ENCODE results near the gene HGFAC.
"Not testable (repeated sequence)": the region's sequence is repeated elsewhere in the genome, so short reads cannot be mapped to it uniquely, and the experiment has no call there.

HGFAC gene

GRCh38 chr4:3405176-3405575, 36.6 kb upstream of the HGFAC start:
- no peak overlapping the region for H3K4me3 ChIP-seq (ENCODE audit: low read depth in 1 of 2, low read length in 2 of 2)
- no peak overlapping the region for H3K9ac ChIP-seq (ENCODE audit: low read length)
- H3K9me3 ChIP-seq (ENCODE audit: low read length): no peaks in the 10 kb centered on the region
- H3K27me3 ChIP-seq (ENCODE audit: control insufficient read depth in 1 of 2, insufficient read depth in 2 of 2, low read length in 2 of 2): no peaks in the 10 kb centered on the region
- H3K36me3 ChIP-seq (ENCODE audit: insufficient read depth, low read length): no peaks in the 10 kb centered on the region
- no peak overlapping the region for H3K27ac ChIP-seq (ENCODE audit: low read depth, low read length)
- no peaks in the 10 kb centered on the region for H3K4me1 ChIP-seq (ENCODE audit: insufficient read depth, low read length)

DNA sequence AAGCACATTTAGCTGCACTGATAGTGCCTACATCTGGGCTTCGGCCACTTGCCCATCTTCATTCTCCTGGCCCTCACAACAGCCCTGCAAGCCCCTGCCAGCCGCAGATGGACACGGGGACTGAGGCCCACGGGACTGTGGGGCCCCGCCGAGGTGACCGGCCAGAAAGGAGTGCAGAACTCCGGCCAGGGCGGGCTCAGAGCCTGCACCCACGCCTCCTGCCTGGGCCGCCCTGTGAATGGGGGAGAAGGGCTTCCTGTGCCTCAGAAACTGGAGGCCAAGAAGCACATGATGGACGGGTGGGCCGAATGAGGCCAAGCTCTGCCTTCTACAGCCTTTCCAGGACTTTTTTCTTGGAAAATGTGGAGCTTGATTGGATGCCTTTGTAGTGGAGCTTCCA, 35.7 kb upstream of the HGFAC start:
- no peaks in the 10 kb centered on the region for H3K4me1 ChIP-seq (ENCODE audit: insufficient read depth, low read length)
- no peaks in the 10 kb centered on the region for H3K36me3 ChIP-seq (ENCODE audit: insufficient read depth, low read length)
- no peak overlapping the region for H3K27ac ChIP-seq (ENCODE audit: low read depth, low read length)

GRCh38 chr4:3406431-3406830, 35.3 kb upstream of the HGFAC start:
- Histone ChIP-seq H3K9me3 (ENCODE audit: low read length) (no peaks in the 10 kb centered on the region), H3K9ac (ENCODE audit: low read length) (no peak overlapping the region), H3K4me3 (ENCODE audit: low read depth in 1 of 2, low read length in 2 of 2) (no peak overlapping the region), H3K27me3 (ENCODE audit: control insufficient read depth in 1 of 2, insufficient read depth in 2 of 2, low read length in 2 of 2) (no peaks in the 10 kb centered on the region), H3K27ac (ENCODE audit: low read depth, low read length) (no peak overlapping the region), H3K4me1 (ENCODE audit: insufficient read depth, low read length) (no peaks in the 10 kb centered on the region), H3K36me3 (ENCODE audit: insufficient read depth, low read length) (no peaks in the 10 kb centered on the region)

More for the DNA sequence above, 35.7 kb upstream of the HGFAC start:
- Histone ChIP-seq H3K27me3 (ENCODE audit: control insufficient read depth in 1 of 2, insufficient read depth in 2 of 2, low read length in 2 of 2) (no peaks in the 10 kb centered on the region), H3K9ac (ENCODE audit: low read length) (no peak overlapping the region), H3K9me3 (ENCODE audit: low read length) (no peaks in the 10 kb centered on the region), H3K4me3 (ENCODE audit: low read depth in 1 of 2, low read length in 2 of 2) (no peak overlapping the region)

DNA sequence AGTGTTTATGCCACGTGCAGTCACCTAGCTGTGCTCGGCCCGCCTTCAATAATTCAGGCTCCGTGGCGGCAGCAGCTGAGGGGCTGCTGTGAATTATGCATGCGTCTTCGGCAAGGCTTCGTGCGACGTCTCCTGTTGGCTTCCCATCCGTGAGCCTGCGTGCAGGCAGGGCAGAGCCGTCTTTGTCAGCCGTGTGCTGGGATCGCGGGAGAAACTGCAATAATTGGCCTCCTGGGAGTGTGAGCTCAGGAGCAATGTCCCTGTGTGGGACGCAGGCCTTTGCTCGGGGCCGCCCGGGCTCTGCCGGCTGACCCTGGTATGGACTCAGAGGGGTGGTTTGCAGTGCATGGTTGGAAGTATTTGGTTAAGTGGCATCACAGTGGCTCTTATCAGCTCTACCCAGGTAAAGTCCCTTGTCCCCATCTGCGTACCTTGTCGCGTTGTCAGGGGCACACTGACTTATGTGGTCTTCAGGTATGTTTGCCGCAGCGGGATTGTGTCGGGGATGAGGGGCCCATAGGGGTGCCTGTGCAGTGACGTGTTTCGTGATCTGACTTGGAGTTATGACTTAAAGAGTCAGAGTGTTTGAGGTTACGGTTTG, 34.5 kb upstream of the HGFAC start:
- Histone ChIP-seq H3K9ac (ENCODE audit: low read length) (no peak overlapping the region), H3K9me3 (ENCODE audit: low read length) (no peaks in the 10 kb centered on the region), H3K27me3 (ENCODE audit: control insufficient read depth in 1 of 2, insufficient read depth in 2 of 2, low read length in 2 of 2) (no peaks in the 10 kb centered on the region), H3K4me1 (ENCODE audit: insufficient read depth, low read length) (no peaks in the 10 kb centered on the region), H3K27ac (ENCODE audit: low read depth, low read length) (no peak overlapping the region), H3K4me3 (ENCODE audit: low read depth in 1 of 2, low read length in 2 of 2) (no peak overlapping the region), H3K36me3 (ENCODE audit: insufficient read depth, low read length) (no peaks in the 10 kb centered on the region)

- no peak overlapping the region for H3K9ac ChIP-seq (ENCODE audit: low read length)
These were observed 33.6 kb upstream of the HGFAC start for GRCh38 chr4:3407930-3408792.

GRCh38 chr4:3408793-3409330, 32.9 kb upstream of the HGFAC start:
- no peak overlapping the region for H3K9ac ChIP-seq (ENCODE audit: low read length)
- no peaks in the 10 kb centered on the region for H3K27me3 ChIP-seq (ENCODE audit: control insufficient read depth in 1 of 2, insufficient read depth in 2 of 2, low read length in 2 of 2)

More at GRCh38 chr4:3407930-3408792, 33.6 kb upstream of the HGFAC start:
- no peaks in the 10 kb centered on the region for H3K36me3 ChIP-seq (ENCODE audit: insufficient read depth, low read length)
- no peaks in the 10 kb centered on the region for H3K27me3 ChIP-seq (ENCODE audit: control insufficient read depth in 1 of 2, insufficient read depth in 2 of 2, low read length in 2 of 2)
- H3K9me3 ChIP-seq (ENCODE audit: low read length): no peaks in the 10 kb centered on the region
- no peak overlapping the region for H3K4me3 ChIP-seq (ENCODE audit: low read depth in 1 of 2, low read length in 2 of 2)
- no peaks in the 10 kb centered on the region for H3K4me1 ChIP-seq (ENCODE audit: insufficient read depth, low read length)
- no peak overlapping the region for H3K27ac ChIP-seq (ENCODE audit: low read depth, low read length)

DNA sequence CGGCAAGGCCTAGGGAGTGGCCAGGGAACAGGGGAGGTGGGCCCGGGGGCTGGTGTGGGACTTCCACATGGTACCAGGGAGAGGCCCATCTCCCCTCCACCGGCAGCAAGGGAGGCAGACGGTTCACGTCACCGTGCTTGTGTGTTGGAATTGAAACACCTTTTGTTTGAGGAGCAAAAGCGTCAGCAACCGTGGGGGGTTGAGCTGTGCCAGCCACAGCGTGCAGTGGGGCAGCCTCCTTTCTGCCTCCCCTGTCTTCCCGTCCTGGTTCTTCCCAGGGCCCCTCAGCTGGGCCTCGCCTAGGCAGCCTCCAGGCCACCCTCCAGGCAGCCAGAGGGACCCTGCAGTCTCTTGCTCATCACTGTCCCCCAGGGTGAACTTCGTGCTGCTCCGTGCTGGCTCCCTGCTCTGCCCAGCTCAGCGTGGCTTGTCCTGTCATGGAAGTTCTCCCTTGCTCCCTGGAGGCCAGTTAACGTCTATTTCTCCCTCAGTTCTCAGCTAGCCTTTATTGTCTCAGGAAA, 32.1 kb upstream of the HGFAC start:
- Histone ChIP-seq H3K4me3 (ENCODE audit: low read depth in 1 of 2, low read length in 2 of 2) (no peak overlapping the region), H3K27me3 (ENCODE audit: control insufficient read depth in 1 of 2, insufficient read depth in 2 of 2, low read length in 2 of 2) (no peaks in the 10 kb centered on the region), H3K4me1 (ENCODE audit: insufficient read depth, low read length) (no peaks in the 10 kb centered on the region), H3K36me3 (ENCODE audit: insufficient read depth, low read length) (no peaks in the 10 kb centered on the region), H3K9me3 (ENCODE audit: low read length) (no peaks in the 10 kb centered on the region), H3K27ac (ENCODE audit: low read depth, low read length) (no peak overlapping the region), H3K9ac (ENCODE audit: low read length) (no peak overlapping the region)

More at GRCh38 chr4:3408793-3409330, 32.9 kb upstream of the HGFAC start:
- H3K4me3 ChIP-seq (ENCODE audit: low read depth in 1 of 2, low read length in 2 of 2): no peak overlapping the region
- H3K4me1 ChIP-seq (ENCODE audit: insufficient read depth, low read length): no peaks in the 10 kb centered on the region
- no peak overlapping the region for H3K27ac ChIP-seq (ENCODE audit: low read depth, low read length)
- H3K9me3 ChIP-seq (ENCODE audit: low read length): no peaks in the 10 kb centered on the region
- H3K36me3 ChIP-seq (ENCODE audit: insufficient read depth, low read length): no peaks in the 10 kb centered on the region

DNA sequence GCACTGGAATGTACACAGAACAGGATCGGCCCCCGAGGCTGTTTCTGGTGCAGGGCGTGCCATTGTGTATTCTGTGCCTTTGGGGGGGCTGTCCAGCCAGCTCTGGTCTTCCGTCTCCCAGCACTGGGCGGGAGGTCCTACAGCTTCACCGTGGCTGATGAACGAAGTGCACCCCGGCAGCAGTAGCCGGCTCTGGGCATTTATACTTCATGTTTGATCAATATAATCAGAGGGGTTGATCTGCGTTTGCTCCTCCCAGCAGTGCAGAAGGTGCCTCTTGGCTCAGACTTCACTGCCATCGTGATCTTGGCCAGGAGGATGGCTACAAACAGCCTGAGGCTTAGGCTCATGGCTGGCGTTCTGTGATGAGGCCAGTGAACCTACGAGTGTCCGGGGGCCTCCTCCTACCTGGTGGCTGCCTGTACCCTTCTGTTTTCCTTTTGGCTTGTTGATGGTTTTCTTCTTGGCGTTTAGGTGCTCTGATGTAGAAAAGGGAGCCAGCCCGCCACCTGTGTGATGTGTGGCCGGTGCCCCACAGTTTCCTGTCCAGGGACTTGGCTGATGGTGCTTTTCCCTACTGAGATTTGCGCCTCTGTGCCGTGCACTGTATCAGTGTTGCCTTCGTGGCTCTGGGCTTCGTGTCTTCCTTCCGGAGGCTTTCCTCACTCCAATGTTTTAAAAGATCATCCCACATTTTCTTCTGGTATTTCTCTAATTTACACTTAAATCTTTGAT, 31.2 kb upstream of the HGFAC start:
- Histone ChIP-seq H3K27ac (ENCODE audit: low read depth, low read length) (no peak overlapping the region), H3K9ac (ENCODE audit: low read length) (no peak overlapping the region), H3K27me3 (ENCODE audit: control insufficient read depth in 1 of 2, insufficient read depth in 2 of 2, low read length in 2 of 2) (no peaks in the 10 kb centered on the region), H3K4me1 (ENCODE audit: insufficient read depth, low read length) (no peaks in the 10 kb centered on the region), H3K36me3 (ENCODE audit: insufficient read depth, low read length) (no peaks in the 10 kb centered on the region), H3K9me3 (ENCODE audit: low read length) (no peaks in the 10 kb centered on the region), H3K4me3 (ENCODE audit: low read depth in 1 of 2, low read length in 2 of 2) (no peak overlapping the region)

DNA sequence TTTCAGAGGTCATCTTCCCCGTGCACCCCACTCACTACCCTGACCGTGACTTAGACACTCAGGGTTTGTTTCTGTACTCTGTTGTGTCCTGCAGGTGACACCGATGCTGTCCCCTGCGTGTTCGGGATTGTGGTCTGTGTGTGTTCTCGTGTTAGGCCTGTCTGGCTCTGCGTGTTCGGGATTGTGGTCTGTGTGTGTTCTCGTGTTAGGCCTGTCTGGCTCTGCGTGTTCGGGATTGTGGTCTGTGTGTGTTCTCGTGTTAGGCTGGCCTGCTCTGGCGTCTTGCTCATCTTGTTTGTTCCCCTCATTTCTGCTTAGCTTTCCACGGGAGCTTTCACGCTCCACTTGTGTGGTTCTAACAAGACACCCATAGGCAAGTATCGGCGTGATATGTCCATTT, 30.6 kb upstream of the HGFAC start:
- not testable (repeated sequence) for H3K36me3 ChIP-seq (ENCODE audit: insufficient read depth, low read length); H3K4me1 ChIP-seq (ENCODE audit: insufficient read depth, low read length); H3K4me3 ChIP-seq (ENCODE audit: low read depth in 1 of 2, low read length in 2 of 2); H3K9me3 ChIP-seq (ENCODE audit: low read length); H3K27ac ChIP-seq (ENCODE audit: low read depth, low read length); H3K27me3 ChIP-seq (ENCODE audit: control insufficient read depth in 1 of 2, insufficient read depth in 2 of 2, low read length in 2 of 2); H3K9ac ChIP-seq (ENCODE audit: low read length)

- Histone ChIP-seq H3K9ac (ENCODE audit: low read length) (no peak overlapping the region), H3K36me3 (ENCODE audit: insufficient read depth, low read length) (peaks cover 2% of the 10 kb centered on the region), H3K27ac (ENCODE audit: low read depth, low read length) (no peak overlapping the region), H3K4me1 (ENCODE audit: insufficient read depth, low read length) (no peaks in the 10 kb centered on the region), H3K9me3 (ENCODE audit: low read length) (no peaks in the 10 kb centered on the region), H3K27me3 (ENCODE audit: control insufficient read depth in 1 of 2, insufficient read depth in 2 of 2, low read length in 2 of 2) (no peaks in the 10 kb centered on the region), H3K4me3 (ENCODE audit: low read depth in 1 of 2, low read length in 2 of 2) (no peak overlapping the region)
These were observed 30.1 kb upstream of the HGFAC start for GRCh38 chr4:3411676-3412075.
